ENCODE measurements around the gene PDCD2L. TPM values are rescaled to one million over a fixed set of nuclear protein-coding genes. Genes with fewer than 3 reads are reported as not detected.

PDCD2L gene, protein sequence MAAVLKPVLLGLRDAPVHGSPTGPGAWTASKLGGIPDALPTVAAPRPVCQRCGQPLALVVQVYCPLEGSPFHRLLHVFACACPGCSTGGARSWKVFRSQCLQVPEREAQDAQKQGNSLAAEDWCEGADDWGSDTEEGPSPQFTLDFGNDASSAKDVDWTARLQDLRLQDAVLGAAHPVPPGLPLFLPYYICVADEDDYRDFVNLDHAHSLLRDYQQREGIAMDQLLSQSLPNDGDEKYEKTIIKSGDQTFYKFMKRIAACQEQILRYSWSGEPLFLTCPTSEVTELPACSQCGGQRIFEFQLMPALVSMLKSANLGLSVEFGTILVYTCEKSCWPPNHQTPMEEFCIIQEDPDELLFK
- 10.0 to 16.5 TPM (median 12.5 TPM) in 3 replicates for total RNA-seq

DNA sequence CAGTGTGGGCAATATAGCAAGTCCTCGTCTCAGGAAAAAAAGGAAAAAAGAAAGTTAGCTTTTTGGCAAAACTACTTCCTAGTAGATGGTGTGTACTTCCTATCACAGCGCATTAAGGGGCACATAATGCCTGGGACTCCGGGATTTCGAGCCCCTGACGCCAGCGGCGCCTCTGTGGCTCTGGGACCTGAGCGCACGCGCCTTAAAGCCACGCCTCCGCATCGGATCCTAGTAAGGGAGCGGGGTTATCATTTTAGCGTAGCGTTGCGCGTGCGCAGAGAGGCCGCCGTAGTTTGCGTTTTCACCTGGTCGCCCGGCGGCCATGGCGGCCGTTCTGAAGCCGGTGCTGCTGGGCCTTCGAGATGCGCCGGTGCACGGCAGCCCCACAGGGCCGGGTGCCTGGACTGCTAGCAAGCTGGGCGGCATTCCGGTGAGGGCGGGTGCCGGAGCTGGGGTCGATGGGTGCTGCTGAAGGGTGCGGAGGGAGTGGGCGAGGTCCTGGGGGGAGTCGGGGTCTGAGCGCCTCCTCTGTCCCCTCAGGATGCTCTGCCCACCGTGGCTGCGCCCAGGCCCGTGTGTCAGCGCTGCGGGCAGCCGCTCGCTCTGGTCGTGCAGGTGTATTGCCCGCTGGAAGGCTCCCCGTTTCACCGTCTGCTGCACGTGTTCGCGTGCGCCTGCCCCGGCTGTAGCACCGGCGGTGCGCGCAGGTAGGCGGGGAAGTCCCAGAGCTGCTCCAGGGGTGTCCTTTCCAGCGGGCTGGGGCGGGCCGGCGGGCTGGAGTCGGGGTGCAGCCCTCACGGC lies at the start of gene PDCD2L:
TSS of gene PDCD2L (plus strand) at position 291 of the 801 bp plus-strand sequence. CDS start at position 323, 32 bp downstream.
- peak within 1 kb of the TSS; percentile 92 for H3K4me3 Mint-ChIP-seq
- H3K9me3 Mint-ChIP-seq = no peaks in the 10 kb centered on the region
- TF ChIP-seq, protein P1, sequence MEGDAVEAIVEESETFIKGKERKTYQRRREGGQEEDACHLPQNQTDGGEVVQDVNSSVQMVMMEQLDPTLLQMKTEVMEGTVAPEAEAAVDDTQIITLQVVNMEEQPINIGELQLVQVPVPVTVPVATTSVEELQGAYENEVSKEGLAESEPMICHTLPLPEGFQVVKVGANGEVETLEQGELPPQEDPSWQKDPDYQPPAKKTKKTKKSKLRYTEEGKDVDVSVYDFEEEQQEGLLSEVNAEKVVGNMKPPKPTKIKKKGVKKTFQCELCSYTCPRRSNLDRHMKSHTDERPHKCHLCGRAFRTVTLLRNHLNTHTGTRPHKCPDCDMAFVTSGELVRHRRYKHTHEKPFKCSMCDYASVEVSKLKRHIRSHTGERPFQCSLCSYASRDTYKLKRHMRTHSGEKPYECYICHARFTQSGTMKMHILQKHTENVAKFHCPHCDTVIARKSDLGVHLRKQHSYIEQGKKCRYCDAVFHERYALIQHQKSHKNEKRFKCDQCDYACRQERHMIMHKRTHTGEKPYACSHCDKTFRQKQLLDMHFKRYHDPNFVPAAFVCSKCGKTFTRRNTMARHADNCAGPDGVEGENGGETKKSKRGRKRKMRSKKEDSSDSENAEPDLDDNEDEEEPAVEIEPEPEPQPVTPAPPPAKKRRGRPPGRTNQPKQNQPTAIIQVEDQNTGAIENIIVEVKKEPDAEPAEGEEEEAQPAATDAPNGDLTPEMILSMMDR (IDR thresholded peaks at IDR 0.05; ENCODE audit: unreplicated experiment) = no peak
- no peaks in the 10 kb centered on the region for H3K27me3 Mint-ChIP-seq (ENCODE audit: low read depth)
- DNase-seq (ENCODE audit: low spot score in 2 of 2, unreplicated experiment in 2 of 2) = peak; percentile 83 to 93
- H3K4me1 Mint-ChIP-seq = peaks cover 3% of the 10 kb centered on the region
- H3K27ac Mint-ChIP-seq = peak within 1 kb of the TSS; percentile 75
- peaks cover 15% of the 10 kb centered on the region for H3K36me3 Mint-ChIP-seq

DNA sequence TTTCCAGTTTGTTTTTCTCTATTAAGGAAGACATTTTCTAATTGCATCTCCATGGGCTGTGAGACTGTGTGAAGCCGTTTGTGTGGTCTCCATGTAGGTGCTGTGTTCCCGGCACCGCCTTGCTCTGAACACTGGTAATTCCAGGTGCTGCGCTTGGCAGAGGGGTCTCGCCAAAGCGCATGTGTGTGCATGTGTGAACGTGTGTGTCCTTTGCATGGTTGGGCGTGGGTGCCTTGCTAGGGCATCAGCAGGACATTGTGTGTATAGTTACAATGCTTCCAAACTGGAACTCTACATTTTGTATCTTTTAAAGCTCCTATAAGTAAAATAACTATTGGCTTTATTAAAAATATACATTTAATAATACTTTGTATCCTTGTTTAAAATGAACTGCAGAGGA lies 49.0 kb upstream of the PDCD2L start:
- DNase-seq (ENCODE audit: low spot score in 2 of 2, unreplicated experiment in 2 of 2) = no peak
- H3K27me3 Mint-ChIP-seq (ENCODE audit: low read depth) = no peaks in the 10 kb centered on the region
- no peak overlapping the region for H3K27ac Mint-ChIP-seq
- no peaks in the 10 kb centered on the region for H3K9me3 Mint-ChIP-seq
- H3K4me1 Mint-ChIP-seq = peaks cover 23% of the 10 kb centered on the region
- TF ChIP-seq, protein P1 (IDR thresholded peaks at IDR 0.05; ENCODE audit: unreplicated experiment) = no peak
- no peak overlapping the region for H3K4me3 Mint-ChIP-seq
- H3K36me3 Mint-ChIP-seq = peaks cover 17% of the 10 kb centered on the region

DNA sequence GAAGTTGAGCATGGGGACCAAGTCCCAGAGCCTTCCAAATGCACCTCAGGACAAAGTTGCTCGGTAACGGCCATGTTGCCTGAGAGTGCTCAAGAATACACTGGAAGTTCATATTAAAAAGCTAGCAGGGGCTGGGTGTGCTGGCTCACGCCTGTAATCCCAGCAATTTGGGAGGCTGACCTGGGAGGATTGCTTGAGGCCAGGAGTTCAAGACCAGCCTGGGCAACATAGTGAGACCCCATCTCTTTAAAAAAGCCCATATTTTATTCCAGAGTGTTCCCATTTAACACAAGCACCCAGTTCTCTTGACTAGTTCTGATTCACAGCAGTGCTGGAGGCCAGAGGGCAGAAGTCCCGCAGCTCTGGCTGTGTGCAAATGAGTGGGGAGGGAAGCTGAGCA lies 47.3 kb upstream of the PDCD2L start:
- TF ChIP-seq, protein P1 (IDR thresholded peaks at IDR 0.05; ENCODE audit: unreplicated experiment) = no peak

DNA sequence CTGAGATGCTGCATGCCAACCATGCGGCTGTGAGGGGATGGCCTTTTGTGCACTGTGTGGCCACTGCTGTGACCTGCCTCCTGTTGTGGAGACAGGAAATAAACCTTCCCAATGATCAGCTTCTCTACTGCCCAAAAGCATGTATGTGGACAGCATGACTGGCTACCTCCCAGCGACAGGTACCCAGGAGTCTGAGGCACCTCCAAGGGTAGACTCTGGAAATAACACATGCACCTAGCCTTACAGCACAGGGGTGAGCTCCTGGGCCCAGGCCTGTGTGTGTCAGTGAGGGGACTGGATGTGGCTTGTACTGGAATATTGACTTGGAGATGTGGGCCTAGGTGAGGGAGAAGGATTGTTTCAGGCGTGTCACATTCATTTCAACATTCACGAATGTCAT lies 46.8 kb upstream of the PDCD2L start:
- no peak overlapping the region for H3K4me3 Mint-ChIP-seq
- peaks cover 23% of the 10 kb centered on the region for H3K4me1 Mint-ChIP-seq
- peak overlapping the region; percentile 59 for H3K27ac Mint-ChIP-seq
- H3K36me3 Mint-ChIP-seq = peaks cover 12% of the 10 kb centered on the region
- H3K9me3 Mint-ChIP-seq = no peaks in the 10 kb centered on the region
- DNase-seq (ENCODE audit: low spot score in 2 of 2, unreplicated experiment in 2 of 2) = no peak
- no peaks in the 10 kb centered on the region for H3K27me3 Mint-ChIP-seq (ENCODE audit: low read depth)
- TF ChIP-seq, protein P1 (IDR thresholded peaks at IDR 0.05; ENCODE audit: unreplicated experiment) = no peak

More for the DNA sequence above, 47.3 kb upstream of the PDCD2L start:
- Mint-ChIP-seq H3K36me3 (peaks cover 12% of the 10 kb centered on the region), H3K4me3 (no peak overlapping the region), H3K27me3 (ENCODE audit: low read depth) (no peaks in the 10 kb centered on the region), H3K9me3 (no peaks in the 10 kb centered on the region), H3K4me1 (peaks cover 23% of the 10 kb centered on the region), H3K27ac (no peak overlapping the region)
- no peak for DNase-seq (ENCODE audit: low spot score in 2 of 2, unreplicated experiment in 2 of 2)

DNA sequence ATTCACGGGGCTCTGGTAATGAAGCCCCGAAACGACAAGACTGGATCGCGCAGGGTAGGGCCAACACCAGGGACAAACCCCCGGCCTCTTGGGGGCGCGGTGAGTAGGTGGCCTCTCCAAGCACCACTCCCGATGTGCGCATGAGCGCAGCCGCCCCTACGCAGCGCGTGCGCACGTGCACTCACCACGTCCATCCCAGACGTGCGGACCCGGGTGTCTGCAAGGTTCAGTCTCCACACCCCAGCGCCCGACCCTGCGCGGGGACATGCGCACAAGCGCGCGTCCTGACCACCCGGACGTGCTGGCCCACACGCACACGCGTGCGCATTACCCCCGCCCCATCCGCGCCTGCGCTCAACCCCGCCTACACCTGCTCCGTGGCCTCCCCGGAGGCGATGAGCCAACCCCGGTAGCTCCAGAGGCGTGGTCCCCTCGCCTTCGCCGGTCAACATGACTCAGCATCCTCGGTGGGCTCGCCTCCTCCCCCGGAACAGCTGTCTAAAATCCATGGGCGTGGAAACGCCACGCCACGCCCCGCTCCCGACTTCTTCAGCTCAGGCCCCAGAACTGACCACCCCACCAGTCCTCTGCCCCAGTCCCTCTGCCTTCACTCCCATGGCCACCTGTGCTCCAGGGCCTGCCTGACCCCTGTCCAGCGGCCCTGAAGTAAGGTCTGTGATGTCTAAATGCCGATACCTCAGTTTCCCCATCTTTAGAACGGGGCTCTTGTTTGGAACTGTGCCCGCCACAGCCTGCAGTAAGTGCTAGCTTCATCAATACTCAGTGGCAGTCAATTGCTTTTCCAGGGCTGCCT lies 44.9 kb upstream of the PDCD2L start:
- Mint-ChIP-seq H3K27me3 (ENCODE audit: low read depth) (no peaks in the 10 kb centered on the region), H3K36me3 (peaks cover 9% of the 10 kb centered on the region), H3K27ac (peak overlapping the region; percentile 87), H3K4me3 (peak overlapping the region; percentile 64), H3K4me1 (peaks cover 23% of the 10 kb centered on the region), H3K9me3 (no peaks in the 10 kb centered on the region)
- TF ChIP-seq, protein P1 (IDR thresholded peaks at IDR 0.05; ENCODE audit: unreplicated experiment) = no peak
- DNase-seq (ENCODE audit: low spot score in 2 of 2, unreplicated experiment in 2 of 2) = peak; percentile 92 to 96
